Activated naive CD4-positive, alpha-beta T cell treated with anti-CD3 and anti-CD28 coated beads, Interleukin-2, amount 50 U/mL, for 16 hours (primary cell): Measurements from ENCODE around the gene LRCH4.

Experiments used
- DNase-seq: peaks from one replicate; pipeline ENCODE4 v3.0.0-alpha.2; 2020

Gene LRCH4

GRCh38 chr7:100604976-100605911, 19.3 kb upstream of the LRCH4 start:
- DNase-seq = peak; percentile 46

GRCh38 chr7:100604028-100604975, 18.4 kb upstream of the LRCH4 start:
- DNase-seq = peak; percentile 61

DNA sequence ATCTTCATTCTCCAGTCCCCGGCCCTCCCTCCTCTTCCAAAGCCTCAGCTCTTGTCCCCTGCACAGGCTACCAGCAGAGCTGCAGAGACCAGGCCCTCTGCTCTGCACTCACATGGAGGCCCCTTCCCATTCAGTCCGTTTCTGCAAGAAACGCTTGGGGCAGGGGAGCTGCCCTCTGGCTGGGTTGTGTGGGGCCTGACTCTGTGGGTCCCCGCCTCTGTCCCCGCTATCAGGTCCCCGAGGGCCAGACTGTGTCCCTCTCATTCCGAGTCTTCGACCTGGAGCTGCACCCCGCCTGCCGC, 17.7 kb upstream of the LRCH4 start:
- DNase-seq = no peak

DNA sequence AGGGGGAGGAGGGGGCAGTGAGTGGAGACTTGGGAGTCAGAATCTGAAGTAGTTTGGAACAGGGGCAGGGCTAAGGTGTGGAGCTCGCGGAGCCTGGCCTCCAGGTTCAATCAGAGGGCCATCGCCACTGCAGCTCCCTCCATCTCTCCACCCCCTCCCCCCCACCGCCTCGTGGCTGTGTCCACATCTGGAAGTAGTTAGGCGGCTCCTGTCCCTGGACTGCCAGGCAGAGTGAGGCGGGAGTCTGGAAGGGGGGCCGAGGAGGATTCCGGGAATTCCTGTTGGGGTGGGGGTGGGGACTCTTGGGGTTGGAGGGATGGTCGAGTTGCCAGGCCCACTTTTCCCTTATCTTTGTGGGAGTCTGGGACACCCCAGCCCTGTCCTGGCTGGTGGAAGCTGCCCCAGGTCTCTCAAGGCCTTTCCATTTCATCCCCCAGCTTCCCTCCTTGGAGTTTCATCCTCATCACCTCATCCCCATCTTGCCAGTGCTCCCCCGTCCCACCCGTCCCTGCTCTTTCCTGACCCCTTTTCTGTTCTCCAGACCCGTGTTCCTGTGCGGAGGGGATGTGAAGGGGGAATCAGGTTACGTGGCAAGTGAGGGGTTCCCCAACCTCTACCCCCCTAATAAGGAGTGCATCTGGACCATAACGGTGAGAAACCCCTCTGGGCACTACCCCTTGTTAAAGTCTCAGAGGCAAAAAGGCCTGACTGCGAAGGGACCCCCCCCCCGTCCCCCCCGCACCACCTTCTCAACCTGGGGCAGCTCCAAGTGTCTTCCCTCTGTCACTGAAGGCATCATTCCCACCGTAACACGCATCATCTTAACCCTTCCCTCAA, 17.2 kb upstream of the LRCH4 start:
- no peak for DNase-seq

- DNase-seq = no peak
These were observed 14.8 kb upstream of the LRCH4 start for GRCh38 chr7:100600730-100601038.

DNA sequence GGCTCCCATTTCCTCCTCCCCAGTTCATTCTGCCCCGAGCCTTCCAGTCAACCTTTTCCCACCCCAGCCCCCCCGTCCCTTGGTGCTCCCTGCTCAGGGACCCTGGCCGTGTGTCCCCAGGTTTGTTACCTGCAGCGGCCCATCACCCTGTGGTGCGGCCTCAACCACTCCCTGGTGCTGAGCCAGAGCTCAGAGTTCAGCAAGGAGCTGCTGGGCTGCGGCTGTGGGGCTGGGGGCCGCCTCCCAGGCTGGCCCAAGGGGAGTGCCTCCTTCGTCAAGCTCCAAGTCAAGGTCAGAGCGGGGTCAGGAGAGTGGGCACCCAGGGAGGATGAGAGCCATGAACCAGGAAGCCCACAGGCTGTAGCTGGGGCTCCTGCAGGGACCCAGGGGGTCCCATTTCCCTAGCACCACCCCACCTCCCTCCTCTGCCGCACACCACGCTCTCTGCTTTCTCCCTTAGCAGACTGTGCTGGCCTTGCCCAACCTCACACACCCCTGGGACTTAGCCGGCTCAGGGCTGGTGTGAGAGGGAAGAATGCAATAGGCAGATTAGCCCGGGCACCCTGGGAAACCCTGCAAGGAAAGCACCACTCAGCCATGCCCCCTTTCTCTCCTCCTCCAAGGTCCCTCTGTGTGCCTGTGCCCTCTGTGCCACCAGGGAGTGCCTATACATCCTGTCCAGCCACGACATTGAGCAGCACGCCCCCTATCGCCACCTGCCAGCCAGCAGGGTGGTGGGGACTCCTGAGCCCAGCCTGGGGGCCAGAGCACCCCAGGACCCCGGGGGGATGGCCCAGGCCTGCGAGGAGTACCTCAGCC, 14.2 kb upstream of the LRCH4 start:
- DNase-seq = no peak

- DNase-seq = no peak
These were observed 12.5 kb upstream of the LRCH4 start for GRCh38 chr7:100598425-100598824.

DNA sequence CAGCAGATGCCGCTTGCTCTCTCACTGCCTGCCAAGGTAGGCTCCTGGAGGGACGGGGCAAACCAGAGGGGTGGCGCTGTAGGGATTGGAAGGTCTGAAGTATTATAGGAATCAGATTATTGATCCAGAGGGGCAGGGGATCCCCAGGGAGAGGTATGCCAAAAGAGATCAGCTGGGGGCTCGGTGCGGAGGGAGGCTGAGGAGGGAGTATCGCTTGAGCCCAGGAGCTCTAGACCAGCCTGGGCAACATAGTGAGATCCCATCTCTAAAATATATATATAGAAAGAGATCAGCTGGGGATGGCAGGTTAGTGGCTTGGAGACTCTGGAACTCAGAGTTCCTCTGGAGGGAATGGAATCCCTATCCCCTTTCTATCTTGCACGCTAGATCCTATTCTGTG, 9.3 kb upstream of the LRCH4 start:
- DNase-seq = no peak

DNA sequence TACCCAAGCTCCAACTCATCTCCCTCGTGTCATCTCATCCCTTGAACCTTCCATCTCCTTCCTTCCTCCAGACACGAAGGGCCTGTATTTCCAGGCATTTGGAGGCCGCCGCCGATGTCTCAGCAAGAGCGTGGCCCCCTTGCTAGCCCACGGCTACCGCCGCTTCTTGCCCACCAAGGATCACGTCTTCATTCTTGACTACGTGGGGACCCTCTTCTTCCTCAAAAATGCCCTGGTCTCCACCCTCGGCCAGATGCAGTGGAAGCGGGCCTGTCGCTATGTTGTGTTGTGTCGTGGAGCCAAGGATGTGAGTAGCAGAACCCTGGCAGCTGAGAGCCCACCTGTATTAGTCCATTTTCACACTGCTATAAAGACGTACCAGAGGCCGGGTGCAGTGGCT, 5.7 kb upstream of the LRCH4 start:
- no peak for DNase-seq

- no peak for DNase-seq
These were observed 4.3 kb upstream of the LRCH4 start for GRCh38 chr7:100590077-100590737.

DNA sequence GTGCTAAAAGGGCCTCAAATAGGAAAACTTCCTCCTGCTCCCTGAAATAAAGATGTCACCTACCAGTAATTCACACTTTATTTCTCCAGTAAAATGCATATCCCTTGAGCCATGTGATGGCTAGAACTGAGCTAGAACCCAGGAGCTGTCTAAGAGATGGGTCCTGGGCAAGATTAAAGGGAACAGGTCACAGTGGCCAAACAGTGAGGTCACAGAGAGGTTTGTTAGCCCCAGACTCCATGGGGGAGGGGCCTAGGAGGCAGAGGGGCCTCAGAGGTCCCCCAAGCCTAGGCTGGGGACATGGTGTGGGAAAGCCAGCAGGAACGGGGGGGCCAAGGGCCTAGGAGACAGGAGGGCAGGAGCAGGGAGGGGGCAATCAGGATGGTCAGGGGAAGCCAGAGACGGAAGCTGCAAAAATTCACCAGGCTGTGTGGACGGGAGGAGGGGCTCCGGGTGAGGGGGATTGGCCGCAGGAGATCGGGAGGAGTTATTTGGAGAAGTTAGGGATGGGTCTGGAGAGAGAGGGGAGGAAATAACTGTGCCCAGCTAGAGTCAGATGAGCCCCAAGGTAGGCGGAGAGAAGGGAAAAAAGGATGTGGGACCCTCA, 3.5 kb upstream of the LRCH4 start:
- no peak for DNase-seq

GRCh38 chr7:100588438-100588837, 2.5 kb upstream of the LRCH4 start:
- no peak for DNase-seq

- DNase-seq = peak; percentile 99
These were observed 517 bp upstream of the LRCH4 start, which contains the start of gene FBXO24 for GRCh38 chr7:100586266-100587025. Gene FBXO24, plus strand, starts transcription at chr7:100586328. Its CDS starts 298 bp downstream, at chr7:100586626.

DNA sequence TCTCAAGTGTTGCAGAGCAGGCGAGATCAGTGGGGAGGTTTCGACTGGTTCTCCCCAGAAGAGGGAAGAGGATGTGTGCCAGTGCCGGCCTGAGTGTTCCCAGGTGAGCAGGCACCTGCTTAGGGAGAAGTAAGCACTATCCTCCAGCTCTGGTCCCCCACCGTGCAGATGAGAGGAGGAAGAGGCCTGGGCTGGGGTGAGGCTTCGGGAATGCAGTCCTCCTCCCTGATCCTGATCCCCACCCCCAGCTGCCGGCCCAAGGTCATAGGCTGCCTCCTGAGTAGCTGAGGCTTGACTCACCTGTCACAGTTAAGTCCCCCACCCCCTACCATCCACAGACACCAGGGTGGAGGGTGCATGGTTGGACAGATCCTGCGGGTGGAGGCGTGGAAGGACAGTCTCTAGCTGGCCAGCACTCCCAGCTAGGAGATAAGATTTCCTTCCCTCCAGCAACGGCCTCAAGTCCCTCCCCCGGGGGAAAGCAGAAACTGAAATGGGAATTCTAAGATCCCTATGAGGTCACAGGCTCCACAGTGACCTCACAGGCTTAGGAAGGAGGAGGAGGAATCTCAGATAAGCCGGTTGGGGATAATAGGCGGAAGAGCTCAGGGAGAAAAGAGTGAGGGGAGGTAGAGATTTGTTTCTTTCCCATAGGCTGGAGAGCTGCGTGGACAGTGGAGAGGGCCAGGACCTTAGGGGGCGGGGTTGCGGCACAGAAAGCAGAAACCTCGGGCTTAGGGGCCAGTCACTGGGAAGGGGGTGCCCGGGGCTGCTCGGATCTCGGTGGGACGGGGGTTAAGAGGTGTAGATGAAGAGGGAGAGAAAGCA, 1.0 kb downstream of the LRCH4 start:
- no peak for DNase-seq

- no peak for DNase-seq
These were observed 1.8 kb downstream of the LRCH4 start for GRCh38 chr7:100584054-100584682.

- DNase-seq = peak; percentile 58
These were observed 2.5 kb downstream of the LRCH4 start for GRCh38 chr7:100583132-100584053.

DNA sequence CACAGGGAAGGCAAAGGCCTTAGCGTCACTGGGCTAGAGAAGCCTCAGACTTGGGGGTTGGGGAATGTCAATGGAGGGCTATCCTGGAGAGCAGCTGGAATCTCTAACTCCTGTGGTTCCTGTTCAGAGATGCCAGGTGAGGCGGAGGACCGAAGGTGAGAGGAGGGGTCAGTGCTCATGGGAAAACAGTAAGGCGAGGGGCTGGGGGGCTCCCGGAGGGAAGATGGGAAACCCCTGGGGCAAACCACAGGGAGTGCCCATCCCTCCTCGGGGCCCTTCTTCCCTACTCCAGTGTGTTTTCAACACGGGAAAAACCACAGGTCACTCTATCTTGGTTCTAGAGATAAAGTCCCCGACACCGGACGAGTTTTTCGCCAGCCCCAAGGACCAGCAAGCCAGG, 3.3 kb downstream of the LRCH4 start:
- DNase-seq = no peak
